Ureter (tissue), 1 donor: ENCODE results near the gene TMEM63A. TPM values are rescaled to one million over a fixed set of nuclear protein-coding genes. Genes with fewer than 3 reads are reported as not detected.
"Not testable (repeated sequence)": the region's sequence is repeated elsewhere in the genome, so short reads cannot be mapped to it uniquely, and the experiment has no call there.

ENCODE experiments used
- DNase-seq: peaks from one replicate; pipeline ENCODE4 v3.0.0-alpha.2; 2020; ENCODE audit warnings: low spot score
- total RNA-seq: library from RNA; stranded (reverse); gene quantifications from one replicate; pipeline ENCODE4 v1.2.4, GENCODE V29; 2023
- donor health status: DM: yes; HTN: yes; CAD: no.

TMEM63A gene
- total RNA-seq, 1 donor from 2014 or later: 191 TPM

DNA sequence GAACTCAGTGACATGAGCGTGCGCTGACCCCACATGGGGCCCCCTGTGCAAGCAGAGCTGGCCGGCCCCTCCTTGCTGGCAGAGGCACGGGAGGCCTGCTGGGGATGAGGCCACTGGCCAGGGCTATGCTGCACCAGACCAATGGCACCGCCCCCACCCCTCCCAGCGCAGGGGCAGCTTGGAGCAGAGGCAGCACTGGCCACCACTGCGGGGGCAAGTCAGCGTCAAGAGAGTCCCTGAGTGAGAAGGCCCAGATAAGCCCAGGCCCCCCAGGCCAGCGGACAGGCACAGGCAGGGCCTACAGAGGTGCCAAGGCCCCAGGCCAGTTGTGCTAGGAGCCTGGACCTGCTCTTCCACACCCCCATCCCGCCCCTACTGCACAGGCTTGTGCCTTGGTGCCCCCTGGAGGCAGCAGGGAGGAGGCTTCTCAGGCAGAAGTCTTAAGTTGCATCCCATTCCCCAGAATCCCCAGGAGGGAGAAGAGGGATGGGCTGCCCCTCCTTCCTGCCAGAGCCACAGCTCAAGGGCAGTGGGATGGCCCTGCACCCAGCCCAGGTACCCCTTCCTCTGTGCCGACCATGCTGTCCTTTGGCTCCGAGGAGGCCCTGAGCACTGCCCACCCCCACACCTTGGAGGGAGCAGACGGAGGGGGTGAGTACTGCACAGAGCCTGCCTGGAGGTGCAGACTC lies 36.5 kb downstream of the TMEM63A start:
- DNase-seq: peak; percentile 81

DNA sequence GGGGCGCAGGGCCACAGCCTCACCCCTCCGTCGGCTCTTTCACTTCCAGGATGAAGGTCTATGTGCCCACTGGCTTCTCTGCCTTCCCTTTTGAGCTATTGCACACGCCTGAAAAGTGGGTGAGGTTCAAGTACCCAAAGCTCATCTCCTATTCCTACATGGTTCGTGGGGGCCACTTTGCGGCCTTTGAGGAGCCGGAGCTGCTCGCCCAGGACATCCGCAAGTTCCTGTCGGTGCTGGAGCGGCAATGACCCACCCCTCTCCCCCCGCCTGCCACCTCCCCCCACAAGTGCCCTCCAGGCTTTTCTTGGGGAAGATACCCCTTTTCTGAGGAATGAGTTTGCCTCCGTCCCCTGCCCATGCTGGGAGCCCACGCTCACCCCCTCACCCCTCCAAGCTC lies 37.1 kb downstream of the TMEM63A start:
- no peak for DNase-seq

DNA sequence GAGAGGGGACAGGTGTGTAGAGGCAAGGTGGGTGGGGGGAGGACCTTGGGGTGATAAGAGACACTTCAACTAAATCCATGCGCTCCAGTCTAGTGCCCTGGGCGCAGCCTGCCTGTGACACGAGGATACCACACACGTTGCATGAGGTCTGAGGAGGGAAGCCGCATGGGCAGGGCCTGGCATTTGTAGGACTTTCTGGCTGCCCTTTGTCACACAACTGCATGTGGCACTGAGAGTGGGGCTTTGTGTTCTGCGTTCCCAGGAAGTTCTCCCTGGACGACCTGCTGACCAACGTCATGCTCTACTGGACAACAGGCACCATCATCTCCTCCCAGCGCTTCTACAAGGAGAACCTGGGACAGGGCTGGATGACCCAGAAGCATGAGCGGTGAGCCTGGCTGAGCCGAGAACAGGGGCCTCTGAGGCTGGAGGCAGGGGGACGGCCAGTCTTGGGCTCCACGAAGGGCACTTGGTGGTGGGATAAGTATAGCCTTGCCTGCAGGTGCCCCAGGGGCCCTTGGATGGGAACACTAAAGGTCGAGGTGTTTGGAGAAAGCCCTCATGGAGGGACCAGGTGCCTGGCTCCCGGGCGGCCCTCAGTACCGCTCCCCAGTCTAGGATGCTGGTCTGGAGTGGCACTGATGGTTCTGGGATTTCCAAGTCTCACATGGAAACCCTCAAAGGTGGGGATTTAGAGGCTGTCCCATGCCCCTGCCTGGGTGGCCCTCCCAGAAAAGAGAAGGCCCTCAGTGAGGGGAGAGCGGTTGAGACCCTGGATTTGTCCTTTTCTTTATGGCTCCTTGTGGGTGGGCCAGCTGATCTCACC lies 37.7 kb downstream of the TMEM63A start:
- no peak for DNase-seq

DNA sequence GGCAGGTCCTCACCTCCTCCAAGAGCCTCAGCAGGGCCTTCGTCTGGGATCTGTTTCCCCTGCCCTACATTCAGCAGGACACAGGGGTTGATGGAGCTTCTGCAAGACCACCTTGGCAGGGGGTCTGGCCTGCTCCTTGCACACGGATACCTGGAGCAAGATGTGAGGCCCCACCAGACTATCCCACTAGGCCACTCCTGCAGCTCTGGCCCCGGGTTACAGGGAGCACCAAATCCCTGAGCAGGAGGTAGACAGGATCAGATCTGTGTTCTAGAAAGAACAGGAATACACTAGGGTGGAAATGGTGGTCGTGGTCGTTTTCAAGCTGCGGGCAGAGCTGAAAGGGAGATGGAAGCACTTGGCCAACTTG lies 38.8 kb downstream of the TMEM63A start:
- no peak for DNase-seq

DNA sequence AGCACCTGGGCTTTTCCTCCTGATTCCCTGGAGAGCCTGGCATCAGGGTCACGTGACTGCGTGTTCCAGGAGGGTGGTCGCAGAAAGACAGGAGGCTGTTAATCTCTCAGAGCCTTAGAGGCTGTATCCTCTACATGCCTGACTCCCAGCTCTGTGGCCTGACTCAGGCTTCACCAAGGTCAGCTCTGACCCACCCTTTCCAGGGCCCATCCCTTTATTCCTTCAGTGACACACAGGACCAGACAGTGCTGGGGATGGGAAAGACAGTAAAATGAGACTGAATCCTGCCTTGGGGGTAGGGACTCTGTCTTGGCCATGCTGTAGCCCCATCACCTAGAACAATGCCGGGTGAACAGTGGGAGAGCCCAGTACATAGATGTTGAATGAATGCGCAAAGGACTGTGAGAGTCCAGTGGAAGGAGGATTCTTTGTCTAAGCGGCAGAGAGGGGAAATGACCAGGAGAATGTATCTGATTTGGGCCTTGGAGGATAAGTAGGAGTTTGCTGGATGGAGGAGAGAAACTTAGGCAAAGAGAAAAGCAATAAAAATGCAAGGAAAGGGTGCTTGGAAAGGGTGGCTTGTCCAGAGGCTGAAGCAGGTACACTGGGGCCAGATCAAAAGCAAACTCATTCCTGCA lies 39.3 kb downstream of the TMEM63A start:
- no peak for DNase-seq

DNA sequence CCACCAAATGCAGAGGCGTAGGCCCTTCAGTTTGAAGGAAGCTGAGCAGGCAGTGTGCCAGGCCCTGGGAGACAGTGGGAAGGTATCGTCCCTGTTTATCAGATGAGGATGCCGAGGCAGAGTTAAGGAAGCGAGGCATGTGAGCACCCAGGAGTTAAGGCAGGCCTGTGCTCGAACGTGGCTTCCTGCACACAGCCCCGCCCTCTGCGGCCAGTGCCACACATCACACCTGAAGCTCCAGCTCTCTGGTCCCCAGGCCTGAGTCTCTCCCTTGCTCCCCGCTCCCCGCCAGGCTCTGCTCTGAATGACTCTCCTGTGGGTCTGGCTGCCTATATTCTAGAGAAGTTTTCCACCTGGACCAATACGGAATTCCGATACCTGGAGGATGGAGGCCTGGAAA lies 40.1 kb downstream of the TMEM63A start:
- DNase-seq: no peak

DNA sequence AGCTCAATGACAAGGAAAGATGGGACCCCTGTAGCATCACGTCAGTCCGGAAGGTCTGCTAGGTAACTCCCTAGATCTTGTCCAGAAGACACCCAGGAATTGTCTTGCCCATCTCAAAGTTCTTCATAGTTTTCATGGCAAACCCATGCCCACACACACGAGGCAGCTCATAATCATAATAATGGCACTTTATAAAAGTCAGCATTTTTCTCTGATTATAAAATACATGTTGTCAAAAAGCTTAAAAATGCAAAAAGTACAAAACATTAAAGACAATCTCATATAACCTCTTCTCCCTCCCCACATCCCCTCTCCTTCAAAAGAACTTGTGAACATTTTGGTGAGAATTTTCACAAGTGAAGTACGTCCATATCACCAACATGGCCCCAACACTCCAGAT lies 41.5 kb downstream of the TMEM63A start:
- DNase-seq: no peak

DNA sequence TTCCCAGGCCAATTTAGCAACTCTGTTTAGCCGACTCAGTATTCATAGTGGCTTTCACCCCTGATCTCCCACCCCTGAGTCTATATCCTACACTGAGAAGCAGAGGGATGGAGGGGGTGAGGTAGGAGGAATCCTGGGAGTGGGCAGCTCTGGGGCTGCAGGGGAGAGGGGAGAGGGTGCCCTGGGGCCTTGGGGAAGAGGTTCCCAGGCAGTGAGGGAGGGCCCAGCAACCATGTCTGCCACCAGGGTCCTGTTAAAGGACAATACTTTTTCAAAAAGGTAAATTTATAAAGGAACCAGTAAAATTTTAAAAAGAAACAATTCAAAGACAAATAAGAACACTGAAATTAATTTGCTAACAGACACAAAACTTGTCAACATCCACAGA lies 42.0 kb downstream of the TMEM63A start:
- no peak for DNase-seq

DNA sequence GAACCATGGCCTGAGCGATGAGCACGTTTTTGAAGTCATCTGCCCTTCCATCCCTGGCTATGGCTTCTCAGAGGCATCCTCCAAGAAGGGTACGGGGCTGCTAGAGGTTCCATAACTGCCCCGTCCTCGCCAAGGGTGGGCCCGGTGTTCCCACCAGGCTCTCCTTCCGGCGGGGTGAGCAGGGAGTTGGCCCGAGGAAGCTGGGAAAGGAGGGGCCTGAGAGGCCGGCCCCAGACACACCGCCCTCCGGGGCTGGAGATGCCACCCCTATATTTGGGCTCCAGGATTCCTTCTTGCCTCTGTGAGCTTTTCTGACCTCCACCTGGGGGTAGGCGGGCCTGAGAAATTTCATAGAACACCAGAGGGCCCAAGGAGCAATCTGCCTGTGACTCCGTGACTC lies 43.4 kb downstream of the TMEM63A start:
- DNase-seq: no peak

DNA sequence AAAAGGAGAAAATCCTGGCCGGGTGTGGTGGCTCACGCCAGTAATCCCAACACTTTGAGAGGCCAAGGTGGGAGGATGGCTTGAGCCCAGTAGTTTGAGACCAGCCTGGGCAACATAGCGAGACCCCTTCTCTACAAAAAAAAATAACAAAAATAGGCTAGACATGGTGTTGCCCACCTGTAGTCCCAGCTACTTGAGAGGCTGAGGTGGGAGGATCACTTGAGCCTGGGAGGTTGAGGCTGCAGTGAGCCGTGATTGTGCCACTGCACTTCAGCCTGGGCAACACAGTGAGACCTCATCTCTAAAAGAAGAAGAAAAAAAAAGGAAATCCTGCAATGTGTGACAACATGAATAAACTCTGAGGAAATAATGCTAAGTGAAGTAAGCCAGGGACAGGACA lies 45.9 kb downstream of the TMEM63A start:
- not testable (repeated sequence) for DNase-seq

DNA sequence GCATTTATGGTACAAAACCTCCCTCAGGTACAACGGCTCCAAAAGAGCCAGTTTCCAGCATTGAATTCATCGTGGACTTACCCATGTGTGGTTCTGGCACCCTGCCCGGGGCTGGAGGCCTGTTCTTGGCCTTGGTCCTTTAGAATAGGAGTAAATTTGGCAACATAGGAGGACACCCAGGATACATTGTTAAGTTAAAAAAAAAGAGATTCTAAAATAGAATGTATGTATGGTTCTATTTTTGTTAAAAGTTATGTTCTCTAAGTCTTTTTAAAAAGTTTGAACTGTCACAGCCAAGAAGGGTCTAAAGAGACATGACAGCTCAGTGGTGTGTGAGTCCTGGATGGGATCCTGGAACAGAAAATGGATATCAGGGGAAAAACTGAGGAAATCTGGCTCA lies 46.3 kb downstream of the TMEM63A start:
- DNase-seq: no peak

DNA sequence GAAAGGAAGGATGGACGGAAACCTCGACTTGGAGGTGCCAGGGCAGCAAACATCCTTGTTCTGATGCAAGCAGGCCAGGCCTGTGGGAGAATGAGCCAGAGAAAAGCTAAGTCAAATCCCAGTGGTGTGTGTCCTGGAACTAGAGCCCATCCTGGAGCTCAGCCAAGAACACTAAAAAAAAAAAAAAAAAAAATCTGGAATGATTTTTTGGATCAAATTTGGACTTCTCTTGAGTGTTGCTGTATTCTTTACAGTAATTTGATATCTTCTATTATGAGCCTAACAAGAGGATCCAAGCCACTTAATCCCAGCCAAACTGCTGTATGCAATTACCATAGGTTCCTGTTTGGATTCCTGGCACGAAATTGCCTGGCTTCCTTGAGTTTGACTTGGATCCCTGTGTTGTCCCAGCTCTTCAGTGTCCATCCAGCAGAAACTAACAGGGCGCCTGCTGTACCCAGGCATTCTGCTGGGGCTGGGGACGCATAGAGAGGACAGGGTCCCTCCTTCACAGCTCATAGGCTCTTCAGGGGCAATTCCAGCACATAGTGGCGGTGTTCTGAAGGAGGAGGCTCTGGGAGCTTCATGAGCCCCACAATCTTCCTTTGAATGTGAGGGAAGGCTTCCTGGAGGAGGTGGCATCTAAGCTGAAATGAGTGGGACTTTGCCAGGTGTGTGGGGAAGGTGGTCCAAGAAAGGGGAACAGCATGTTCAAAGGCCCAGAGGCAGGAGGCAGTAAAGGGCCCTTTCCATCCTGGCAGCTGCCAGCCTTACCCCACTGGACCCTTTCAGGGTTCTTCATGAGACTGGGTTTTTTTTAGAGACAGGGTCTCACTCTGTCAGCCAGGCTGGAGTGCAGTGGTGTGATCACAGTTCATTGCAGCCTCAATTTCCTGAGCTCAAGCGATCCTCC lies 47.5 kb downstream of the TMEM63A start:
- DNase-seq: no peak

DNA sequence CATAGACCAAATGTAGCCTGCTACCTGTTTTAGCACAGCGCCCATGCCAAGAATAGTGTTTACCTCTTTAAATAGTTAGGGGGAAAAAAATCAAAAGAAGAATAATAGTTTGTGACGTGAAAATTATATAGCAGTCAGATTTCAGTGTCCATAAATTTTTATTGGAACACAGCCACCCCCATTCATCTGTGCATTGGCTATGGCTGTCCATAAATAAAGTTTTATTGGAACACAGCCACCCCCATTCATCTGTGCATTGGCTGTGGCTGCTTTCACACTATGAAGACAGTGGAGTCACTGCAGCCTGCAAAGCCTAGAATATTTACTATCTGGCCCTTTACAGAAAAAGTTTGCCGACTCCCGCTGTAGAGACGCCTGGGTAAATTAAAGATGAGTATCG lies 51.3 kb downstream of the TMEM63A start:
- no peak for DNase-seq

DNA sequence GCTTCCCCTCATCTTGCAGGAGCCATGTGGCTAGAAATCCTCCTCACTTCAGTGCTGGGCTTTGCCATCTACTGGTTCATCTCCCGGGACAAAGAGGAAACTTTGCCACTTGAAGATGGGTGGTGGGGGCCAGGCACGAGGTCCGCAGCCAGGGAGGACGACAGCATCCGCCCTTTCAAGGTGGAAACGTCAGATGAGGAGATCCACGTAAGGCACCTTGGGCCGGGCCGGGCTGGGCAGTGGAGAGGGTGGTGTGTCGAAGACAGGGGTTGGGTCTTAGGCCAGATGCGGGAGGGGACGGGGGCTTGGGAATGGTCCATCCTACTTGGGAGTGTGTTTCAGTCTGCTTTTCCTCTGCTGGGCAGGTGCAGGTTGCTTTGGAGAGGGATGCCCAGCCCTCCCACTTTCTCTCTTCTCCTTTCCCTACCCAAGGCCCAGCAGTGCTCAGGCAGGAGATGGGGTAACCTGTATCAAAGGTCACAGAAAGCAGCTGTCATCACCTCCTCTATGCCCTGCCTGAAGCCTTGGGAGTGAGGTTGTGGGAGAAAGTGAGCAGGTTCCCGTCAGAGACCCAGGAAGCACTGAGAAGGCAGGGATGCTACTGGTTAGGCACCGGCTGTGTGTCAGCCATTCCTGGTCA lies 53.4 kb downstream of the TMEM63A start:
- DNase-seq: no peak

DNA sequence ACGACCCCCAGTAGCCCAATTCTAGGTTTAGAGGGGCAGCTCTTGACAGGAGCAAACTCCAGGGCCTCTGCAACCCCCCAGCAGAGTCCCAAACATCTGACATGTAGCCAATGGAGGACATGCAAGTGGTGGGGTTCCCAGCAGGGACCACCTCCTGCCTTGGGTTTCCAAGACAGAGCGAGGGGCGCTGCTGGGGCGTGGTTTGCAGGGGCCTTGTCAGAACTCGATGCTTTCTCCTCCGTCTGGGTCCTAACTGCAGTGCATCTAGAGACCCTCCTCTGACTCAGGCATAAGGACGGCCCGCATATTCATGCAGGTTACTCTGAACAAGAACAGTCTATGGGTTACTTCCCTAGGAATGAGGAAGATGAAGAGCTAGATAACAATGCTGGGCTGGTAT lies 55.1 kb downstream of the TMEM63A start:
- no peak for DNase-seq

DNA sequence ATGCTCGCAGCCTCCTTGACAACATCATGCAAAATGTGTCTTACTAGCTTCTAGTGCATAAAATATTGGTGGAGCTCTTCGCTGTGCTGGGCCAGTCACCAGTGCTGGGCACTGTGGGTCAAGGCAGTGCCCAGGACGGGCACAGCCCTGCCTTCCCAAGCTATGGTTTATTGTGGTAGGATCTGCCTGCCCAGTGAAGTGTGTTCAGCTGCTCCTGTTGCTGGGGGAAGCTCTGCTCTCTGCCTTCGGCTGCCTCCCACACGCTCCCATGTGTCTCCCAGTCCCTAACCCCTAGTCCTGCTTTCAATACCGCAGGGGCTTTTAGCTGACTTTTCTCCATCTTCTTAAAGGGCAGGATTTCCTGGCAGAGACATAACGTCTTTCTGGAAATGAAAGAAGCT lies 56.6 kb downstream of the TMEM63A start:
- DNase-seq: no peak

DNA sequence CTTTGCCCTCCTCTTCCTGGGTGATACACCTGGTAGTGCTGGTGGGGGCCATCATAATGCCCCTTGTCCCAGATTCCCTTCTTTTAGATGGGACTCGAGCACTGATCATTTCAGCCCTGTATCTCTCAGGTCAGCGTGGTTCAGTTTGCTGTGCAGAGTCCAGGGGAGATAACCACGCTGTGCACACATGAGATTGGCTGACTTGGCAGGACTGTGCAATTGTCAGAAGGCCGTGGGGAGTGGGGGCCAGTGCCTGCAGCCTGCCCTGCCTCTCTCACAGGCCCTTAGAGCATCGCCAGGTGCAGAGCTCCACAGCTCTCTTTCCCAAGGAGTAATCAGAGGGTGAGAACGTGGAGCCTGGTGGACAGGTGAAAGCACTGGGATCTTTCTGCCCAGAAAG lies 57.1 kb downstream of the TMEM63A start:
- DNase-seq: no peak

DNA sequence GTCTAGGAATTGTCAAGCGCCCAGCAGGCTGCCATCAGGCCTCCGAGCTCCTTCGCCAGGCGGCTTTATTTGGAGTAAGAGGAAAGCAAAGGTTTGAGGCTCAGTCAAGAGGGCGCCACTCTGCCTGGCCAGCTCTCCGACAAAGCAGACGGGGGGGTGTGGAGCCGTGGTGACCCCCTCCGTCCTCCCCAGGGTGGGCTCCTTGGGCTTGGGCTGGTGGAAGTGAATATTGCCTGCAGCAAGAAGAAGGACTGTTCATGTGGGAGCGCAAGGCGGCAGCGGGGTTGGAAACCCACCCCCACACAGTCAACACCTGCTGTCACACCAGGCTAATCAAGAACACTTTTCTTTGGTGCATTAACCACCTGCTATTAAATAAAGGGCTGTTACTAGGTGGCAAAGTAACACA lies 57.6 kb downstream of the TMEM63A start:
- DNase-seq: no peak

DNA sequence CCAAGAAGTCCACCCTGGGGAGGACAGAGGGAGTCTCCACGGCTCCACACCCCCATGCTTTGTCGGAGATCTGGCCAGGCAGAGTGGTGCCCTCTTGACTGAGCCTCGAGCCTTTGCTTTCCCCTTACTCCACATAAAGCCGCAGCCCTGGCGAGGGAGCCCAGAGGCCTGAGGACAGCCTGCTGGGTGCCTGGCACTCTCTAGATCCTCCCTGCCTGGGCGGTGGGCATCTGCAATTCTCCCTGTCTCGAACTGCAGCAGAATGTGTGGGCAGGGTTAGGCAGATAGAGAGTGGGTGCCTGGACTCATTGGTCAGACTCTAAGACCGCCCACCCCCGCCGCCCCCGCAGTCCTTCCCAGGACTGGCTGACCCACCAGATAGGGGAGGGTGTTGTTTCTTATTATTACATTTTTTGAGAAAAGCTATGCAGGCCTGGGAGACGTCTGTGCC lies 58.3 kb downstream of the TMEM63A start:
- no peak for DNase-seq

DNA sequence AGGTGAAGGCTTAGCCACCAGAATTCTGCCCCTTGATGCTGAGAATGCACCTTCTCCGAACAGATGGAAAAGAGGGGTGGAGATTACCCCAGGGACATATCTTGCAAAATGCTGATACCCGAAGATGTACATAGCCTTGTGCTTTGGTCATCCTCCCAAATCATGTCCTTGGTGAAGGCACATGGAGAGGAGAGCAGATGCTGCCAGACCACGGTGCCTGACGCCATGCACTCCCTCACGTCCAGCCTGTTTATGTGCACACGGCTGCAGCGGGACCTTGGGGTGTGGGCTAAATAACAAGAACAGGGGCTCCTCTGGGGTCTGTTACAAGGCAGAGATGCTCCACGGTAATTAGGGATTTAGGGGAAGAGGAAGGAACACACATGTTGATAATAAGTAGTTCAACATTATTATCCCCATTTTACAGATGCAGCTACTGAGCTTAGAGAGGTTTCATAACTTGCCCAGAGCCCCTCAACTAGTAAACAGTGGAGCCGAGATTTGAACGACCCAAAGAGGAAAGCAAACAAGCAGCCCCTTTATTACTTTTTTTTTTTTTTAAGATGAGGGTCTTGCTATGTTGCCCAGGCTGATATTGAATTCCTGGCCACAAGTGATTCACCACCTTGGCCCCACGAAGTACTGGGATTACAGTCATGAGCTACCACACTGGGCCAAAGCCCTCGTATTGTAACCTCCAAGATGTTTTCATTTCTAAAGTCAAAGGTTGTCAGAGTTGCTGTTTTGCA lies 59.4 kb downstream of the TMEM63A start:
- DNase-seq: no peak
